MCF 10A (cell line): ENCODE data around the gene AIM2. TPM values are rescaled to one million over a fixed set of nuclear protein-coding genes. Genes with fewer than 3 reads are reported as not detected.
A peak's percentile ranks its signal among the peaks of the same experiment; 100 is the strongest.
"Not testable (repeated sequence)": the region's sequence is repeated elsewhere in the genome, so short reads cannot be mapped to it uniquely, and the experiment has no call there.

Source experiments
- BruUV-seq: library from RNA; stranded (reverse); fragments of 400-500 nt; replicated peaks from 2 replicates; lab custom pipeline; 2021; lab: Mats Ljungman, UMichigan
- CTCF ChIA-PET: fragments of 300-600 bp; sonication (Branson Sonifier 250); formaldehyde crosslinking; extraction: SDS; loops from one replicate; lab custom pipeline; 2021; ENCODE audit warnings: antibody characterized with exemption, inconsistent platforms; lab: Yijun Ruan, JAX
- POLR2A ChIA-PET: fragments of 300-600, 350-650 bp; sonication (Branson Sonifier 250); formaldehyde crosslinking; extraction: SDS; loops from one replicate; lab custom pipeline; 2020; ENCODE audit warnings: antibody characterized with exemption, inconsistent platforms; lab: Yijun Ruan, JAX
- DNase-seq: peaks from one replicate; pipeline ENCODE4 v3.0.0-alpha.2; 2018; ENCODE audit not compliant: unreplicated experiment
- H3K27ac Mint-ChIP-seq: one replicate; pipeline ENCODE4 v1.8.0; 2022; ENCODE audit warnings: mild to moderate bottlenecking, low read depth, mixed read lengths; ENCODE audit not compliant: unreplicated experiment
- H3K27me3 Mint-ChIP-seq: one replicate; pipeline ENCODE4 v1.8.0; 2022; ENCODE audit warnings: mixed read lengths; ENCODE audit not compliant: insufficient read depth, unreplicated experiment
- H3K36me3 Mint-ChIP-seq: one replicate; pipeline ENCODE4 v1.8.0; 2022; ENCODE audit warnings: mild to moderate bottlenecking, moderate library complexity, mixed read lengths; ENCODE audit not compliant: insufficient read depth, unreplicated experiment
- H3K4me1 Mint-ChIP-seq: one replicate; pipeline ENCODE4 v1.8.0; 2022; ENCODE audit warnings: mixed read lengths; ENCODE audit not compliant: insufficient read depth, unreplicated experiment
- H3K4me3 Mint-ChIP-seq: one replicate; pipeline ENCODE4 v1.8.0; 2022; ENCODE audit warnings: mild to moderate bottlenecking, moderate library complexity, mixed read lengths; ENCODE audit not compliant: unreplicated experiment
- H3K9me3 Mint-ChIP-seq: one replicate; pipeline ENCODE4 v1.8.0; 2022; ENCODE audit warnings: mixed read lengths; ENCODE audit not compliant: unreplicated experiment
- intact Hi-C: fragments of 100-400 bp; cut with micrococcal nuclease; formaldehyde crosslinking; loops from 2 replicates; pipeline ENCODE4 v1.14.1; 2022
- total RNA-seq: library from RNA; stranded (reverse); gene quantifications from 2 replicates; pipeline ENCODE4 v1.2.3, GENCODE V29; 2022
- TF ChIP-seq, protein P1 (sequence below): fragments of 200-600 bp; IDR thresholded peaks from one replicate; pipeline ENCODE4 v1.8.0; 2022; ENCODE audit warnings: antibody characterized with exemption, mild to moderate bottlenecking; ENCODE audit not compliant: unreplicated experiment

The AIM2 gene
- total RNA-seq, 1 experiment from 2014 or later, result not detected

- no peaks in the 10 kb centered on the region for H3K9me3 Mint-ChIP-seq
- no peak overlapping the region for H3K27ac Mint-ChIP-seq
- TF ChIP-seq, protein P1, sequence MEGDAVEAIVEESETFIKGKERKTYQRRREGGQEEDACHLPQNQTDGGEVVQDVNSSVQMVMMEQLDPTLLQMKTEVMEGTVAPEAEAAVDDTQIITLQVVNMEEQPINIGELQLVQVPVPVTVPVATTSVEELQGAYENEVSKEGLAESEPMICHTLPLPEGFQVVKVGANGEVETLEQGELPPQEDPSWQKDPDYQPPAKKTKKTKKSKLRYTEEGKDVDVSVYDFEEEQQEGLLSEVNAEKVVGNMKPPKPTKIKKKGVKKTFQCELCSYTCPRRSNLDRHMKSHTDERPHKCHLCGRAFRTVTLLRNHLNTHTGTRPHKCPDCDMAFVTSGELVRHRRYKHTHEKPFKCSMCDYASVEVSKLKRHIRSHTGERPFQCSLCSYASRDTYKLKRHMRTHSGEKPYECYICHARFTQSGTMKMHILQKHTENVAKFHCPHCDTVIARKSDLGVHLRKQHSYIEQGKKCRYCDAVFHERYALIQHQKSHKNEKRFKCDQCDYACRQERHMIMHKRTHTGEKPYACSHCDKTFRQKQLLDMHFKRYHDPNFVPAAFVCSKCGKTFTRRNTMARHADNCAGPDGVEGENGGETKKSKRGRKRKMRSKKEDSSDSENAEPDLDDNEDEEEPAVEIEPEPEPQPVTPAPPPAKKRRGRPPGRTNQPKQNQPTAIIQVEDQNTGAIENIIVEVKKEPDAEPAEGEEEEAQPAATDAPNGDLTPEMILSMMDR, result no peak
- no peak overlapping the region for H3K4me3 Mint-ChIP-seq
- DNase-seq, result no peak
- peaks cover 100% of the 10 kb centered on the region for H3K36me3 Mint-ChIP-seq
- BruUV-seq, result no TSS peak
- POLR2A ChIA-PET, result interaction anchor here (0.9 to 1.4 kb wide), 3 partner anchors 11 to 40 kb away, joined by 3 read pairs; no protein-coding TSS in a partner anchor
- intact Hi-C loops, result no loop called here
- peaks cover 1% of the 10 kb centered on the region for H3K4me1 Mint-ChIP-seq
- CTCF ChIA-PET, result interaction anchor here (0.7 to 1.6 kb wide), 7 partner anchors 22 to 837 kb away, joined by 3 to 5 read pairs (median 3); no protein-coding TSS in a partner anchor
- no peaks in the 10 kb centered on the region for H3K27me3 Mint-ChIP-seq
These were observed 36.4 kb downstream of the AIM2 start for GRCh38 chr1:159040206-159040605.

DNA sequence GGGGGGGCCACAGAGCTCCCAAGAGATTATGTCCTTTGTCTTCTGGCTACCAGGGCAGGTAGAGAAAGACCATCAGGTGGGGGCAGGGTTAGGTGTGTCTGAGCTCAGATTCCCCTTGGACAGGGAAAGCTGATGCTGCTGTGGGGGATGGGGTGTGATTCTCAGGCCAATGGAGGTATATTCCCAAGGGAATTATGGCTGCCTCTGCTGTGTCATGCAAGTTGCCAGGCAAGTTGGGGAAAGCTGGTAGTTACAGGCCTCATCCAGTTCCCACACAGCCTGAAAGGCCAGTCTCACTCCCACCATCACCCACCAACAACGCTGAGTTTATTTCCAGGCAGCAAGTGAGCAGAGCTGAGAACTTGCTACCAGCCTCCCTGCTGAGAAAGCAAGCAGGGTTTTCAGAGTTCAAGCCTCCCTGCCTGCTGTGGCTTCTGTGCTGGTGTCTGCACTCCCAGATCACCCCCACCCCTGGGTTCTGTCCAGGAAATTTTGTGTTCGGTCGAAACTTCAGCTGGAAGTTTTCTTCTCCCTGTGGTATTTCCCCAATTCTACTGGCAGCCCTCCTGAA lies 45.6 kb downstream of the AIM2 start:
- Mint-ChIP-seq H3K27me3 (no peaks in the 10 kb centered on the region), H3K36me3 (peaks cover 100% of the 10 kb centered on the region), H3K27ac (no peak overlapping the region), H3K4me3 (no peak overlapping the region), H3K4me1 (peaks cover 25% of the 10 kb centered on the region), H3K9me3 (no peaks in the 10 kb centered on the region)
- intact Hi-C loops, result no loop called here
- ChIA-PET POLR2A (interaction anchor here (0.6 kb wide), 2 partner anchors 14 to 25 kb away, joined by 3 read pairs; no protein-coding TSS in a partner anchor), CTCF (interaction anchor here (0.5 to 2.1 kb wide), 6 partner anchors 827 to 1581 kb away, joined by 3 to 9 read pairs (median 3); no protein-coding TSS in a partner anchor)
- no TSS peak for BruUV-seq
- DNase-seq, result no peak
- TF ChIP-seq, protein P1, result no peak

DNA sequence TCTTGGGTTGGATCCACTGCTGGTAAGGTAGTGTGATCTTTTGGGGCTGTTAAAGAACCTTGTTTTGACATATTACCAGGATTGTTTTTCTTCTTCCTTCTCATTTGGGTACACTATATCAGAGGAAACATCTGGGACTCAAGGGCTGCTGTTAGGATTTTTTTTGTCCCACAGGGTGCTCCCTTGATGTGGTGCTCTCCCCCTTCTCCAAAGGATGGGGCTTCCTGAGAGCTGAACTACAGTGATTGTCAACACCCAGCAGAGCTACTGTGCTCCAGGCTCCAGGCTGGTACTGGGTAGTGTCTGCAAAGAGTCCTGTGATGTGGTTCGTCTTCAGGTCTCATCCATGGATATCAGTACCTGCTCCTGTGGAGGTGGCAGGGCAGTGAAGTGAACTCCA lies 46.3 kb downstream of the AIM2 start:
- BruUV-seq, result no TSS peak
- TF ChIP-seq, protein P1, result no peak
- peaks cover 31% of the 10 kb centered on the region for H3K4me1 Mint-ChIP-seq
- H3K9me3 Mint-ChIP-seq, result no peaks in the 10 kb centered on the region
- CTCF ChIA-PET, result interaction anchor here (0.5 to 1.5 kb wide), 5 partner anchors 30 to 1580 kb away, joined by 3 to 6 read pairs (median 3); no protein-coding TSS in a partner anchor
- no peaks in the 10 kb centered on the region for H3K27me3 Mint-ChIP-seq
- POLR2A ChIA-PET, result interaction anchor here (0.6 to 2.3 kb wide), 4 partner anchors 14 to 49 kb away, joined by 3 to 14 read pairs (median 6); partner anchors contain the start of gene IFI16
- peaks cover 100% of the 10 kb centered on the region for H3K36me3 Mint-ChIP-seq
- intact Hi-C loops, result no loop called here
- no peak overlapping the region for H3K27ac Mint-ChIP-seq
- H3K4me3 Mint-ChIP-seq, result no peak overlapping the region
- DNase-seq, result no peak

DNA sequence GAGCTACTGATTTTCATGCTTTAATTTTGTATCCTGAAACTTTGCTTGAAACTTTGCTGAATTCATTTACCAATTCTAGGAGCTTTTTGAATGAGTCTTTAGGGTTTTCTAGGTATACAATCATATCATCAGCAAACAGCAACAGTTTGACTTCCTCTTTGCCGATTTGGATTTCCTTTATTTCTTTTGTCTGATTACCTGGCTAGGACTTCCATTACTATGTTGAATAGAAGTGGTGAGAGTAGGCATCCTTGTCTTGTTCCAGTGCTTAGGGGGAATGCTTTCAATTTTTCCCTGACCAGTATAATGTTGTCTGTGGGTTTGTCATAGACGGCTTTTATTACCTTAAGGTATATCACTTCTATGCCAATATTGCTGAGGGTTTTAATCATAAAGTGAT lies 49.7 kb downstream of the AIM2 start:
- H3K36me3 Mint-ChIP-seq, result peaks cover 95% of the 10 kb centered on the region
- peak overlapping the region; percentile 0 for H3K27ac Mint-ChIP-seq
- DNase-seq, intact Hi-C loops, H3K27me3 Mint-ChIP-seq, H3K4me3 Mint-ChIP-seq, H3K9me3 Mint-ChIP-seq, BruUV-seq: not testable (repeated sequence)
- H3K4me1 Mint-ChIP-seq, result peaks cover 45% of the 10 kb centered on the region
- ChIA-PET POLR2A (interaction anchor here (0.6 kb wide), 1 partner anchor 16 kb away, joined by 3 read pairs; no protein-coding TSS in a partner anchor), CTCF (interaction anchor here (0.6 to 0.9 kb wide), 4 partner anchors 9 to 693 kb away, joined by 3 to 4 read pairs (median 4); no protein-coding TSS in a partner anchor)
